SK-N-SH (cell line): Measurements from ENCODE around the gene TBCD.

Experiments
- EP300 ChIP-seq, 2 experiments: IDR thresholded peaks; 2 replicates each; pipeline versions ENCODE4 v1.4.0 to v1.6.1; 2012; ENCODE audit warnings: borderline replicate concordance in 1 of 2, low read depth in 1 of 2, low read length in 1 of 2
- GATA2 ChIP-seq: sonication (generic); formaldehyde crosslinking; IDR thresholded peaks from 2 replicates; pipeline ENCODE4 v1.5.0; 2020; ENCODE audit warnings: mild to moderate bottlenecking, missing genetic modification reagents
- MXI1 ChIP-seq: IDR thresholded peaks from 2 replicates; pipeline ENCODE4 v1.6.1; 2012; ENCODE audit warnings: mild to moderate bottlenecking, low read depth, low read length, improper control_type of control experiment
- NRF1 ChIP-seq: IDR thresholded peaks from 2 replicates; pipeline ENCODE4 v1.6.1; 2012; ENCODE audit warnings: low read depth, mild to moderate bottlenecking, low read length
- POLR2AphosphoS5 ChIP-seq: IDR thresholded peaks from 2 replicates; pipeline ENCODE4 v1.6.1; 2012; ENCODE audit warnings: low read depth, low read length
- RAD21 ChIP-seq: IDR thresholded peaks from 2 replicates; pipeline ENCODE4 v1.6.1; 2012; ENCODE audit warnings: mild to moderate bottlenecking, low read length
- RCOR1 ChIP-seq: fragments of 150-350 bp; IDR thresholded peaks from 2 replicates; pipeline ENCODE4 v1.6.1; 2017; ENCODE audit warnings: antibody characterized with exemption, low read length
- RFX5 ChIP-seq: IDR thresholded peaks from 2 replicates; pipeline ENCODE4 v1.6.1; 2012; ENCODE audit warnings: mild to moderate bottlenecking, improper control_type of control experiment, low read length
- SIN3A ChIP-seq: IDR thresholded peaks from 2 replicates; pipeline ENCODE4 v1.6.1; 2012; ENCODE audit warnings: low read depth, mild to moderate bottlenecking, low read length, moderate library complexity, borderline replicate concordance
- SMC3 ChIP-seq: IDR thresholded peaks from 2 replicates; pipeline ENCODE4 v1.6.1; 2012; ENCODE audit warnings: low read depth, low read length, improper control_type of control experiment
- TF ChIP-seq, protein P1 (sequence below): fragments of 200-600 bp; sonication (generic); IDR thresholded peaks from 2 replicates; pipeline ENCODE4 v1.6.1; 2017; ENCODE audit warnings: antibody characterized with exemption, mild to moderate bottlenecking, moderate library complexity
- TF ChIP-seq, protein P2 (sequence below): IDR thresholded peaks from 2 replicates; pipeline ENCODE4 v1.4.0; 2012; ENCODE audit warnings: low read depth
- TF ChIP-seq, protein P3 (sequence below): fragments of 150-350 bp; IDR thresholded peaks from 2 replicates; pipeline ENCODE4 v1.6.1; 2017; ENCODE audit warnings: antibody characterized with exemption, low read length, low read depth, borderline replicate concordance
- TF ChIP-seq, protein P4 (sequence below): IDR thresholded peaks from 2 replicates; pipeline ENCODE4 v1.4.0; 2012; ENCODE audit warnings: low read depth, borderline replicate concordance

DNA sequence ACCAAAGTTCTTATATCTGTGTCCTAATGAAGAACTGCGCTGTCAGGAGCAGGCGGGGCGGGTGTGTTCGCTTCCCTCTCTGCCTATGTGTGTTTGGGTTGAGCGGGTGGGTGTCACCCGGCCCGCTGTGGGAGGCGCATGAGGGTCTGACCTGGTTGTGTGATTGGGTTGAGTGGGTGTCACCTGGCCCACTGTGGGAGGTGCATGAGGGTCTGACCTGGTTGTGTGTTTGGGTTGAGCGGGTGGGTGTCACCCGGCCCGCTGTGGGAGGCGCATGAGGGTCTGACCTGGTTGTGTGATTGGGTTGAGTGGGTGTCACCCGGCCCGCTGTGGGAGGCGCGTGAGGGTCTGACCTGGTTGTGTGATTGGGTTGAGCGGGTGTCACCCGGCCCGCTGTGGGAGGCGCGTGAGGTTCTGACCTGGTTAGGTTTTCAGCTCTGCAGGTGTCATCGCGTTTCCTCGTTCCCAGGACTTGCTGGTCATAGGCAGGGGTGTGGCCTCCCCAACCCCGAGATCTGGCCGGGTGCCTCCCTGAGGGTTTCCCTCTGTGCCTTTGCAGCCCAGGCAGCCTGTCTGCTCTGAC is 157.5 kb downstream of the TBCD start:
- TF ChIP-seq GATA2 (CRISPR knock-in tag): no peak
- no peak for TF ChIP-seq RFX5
- TF ChIP-seq, protein P1, sequence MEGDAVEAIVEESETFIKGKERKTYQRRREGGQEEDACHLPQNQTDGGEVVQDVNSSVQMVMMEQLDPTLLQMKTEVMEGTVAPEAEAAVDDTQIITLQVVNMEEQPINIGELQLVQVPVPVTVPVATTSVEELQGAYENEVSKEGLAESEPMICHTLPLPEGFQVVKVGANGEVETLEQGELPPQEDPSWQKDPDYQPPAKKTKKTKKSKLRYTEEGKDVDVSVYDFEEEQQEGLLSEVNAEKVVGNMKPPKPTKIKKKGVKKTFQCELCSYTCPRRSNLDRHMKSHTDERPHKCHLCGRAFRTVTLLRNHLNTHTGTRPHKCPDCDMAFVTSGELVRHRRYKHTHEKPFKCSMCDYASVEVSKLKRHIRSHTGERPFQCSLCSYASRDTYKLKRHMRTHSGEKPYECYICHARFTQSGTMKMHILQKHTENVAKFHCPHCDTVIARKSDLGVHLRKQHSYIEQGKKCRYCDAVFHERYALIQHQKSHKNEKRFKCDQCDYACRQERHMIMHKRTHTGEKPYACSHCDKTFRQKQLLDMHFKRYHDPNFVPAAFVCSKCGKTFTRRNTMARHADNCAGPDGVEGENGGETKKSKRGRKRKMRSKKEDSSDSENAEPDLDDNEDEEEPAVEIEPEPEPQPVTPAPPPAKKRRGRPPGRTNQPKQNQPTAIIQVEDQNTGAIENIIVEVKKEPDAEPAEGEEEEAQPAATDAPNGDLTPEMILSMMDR: no peak
- TF ChIP-seq, protein P2, sequence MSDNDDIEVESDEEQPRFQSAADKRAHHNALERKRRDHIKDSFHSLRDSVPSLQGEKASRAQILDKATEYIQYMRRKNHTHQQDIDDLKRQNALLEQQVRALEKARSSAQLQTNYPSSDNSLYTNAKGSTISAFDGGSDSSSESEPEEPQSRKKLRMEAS: no peak
- no peak for TF ChIP-seq MXI1
- no peak for TF ChIP-seq NRF1
- TF ChIP-seq RCOR1: no peak
- TF ChIP-seq, protein P3, sequence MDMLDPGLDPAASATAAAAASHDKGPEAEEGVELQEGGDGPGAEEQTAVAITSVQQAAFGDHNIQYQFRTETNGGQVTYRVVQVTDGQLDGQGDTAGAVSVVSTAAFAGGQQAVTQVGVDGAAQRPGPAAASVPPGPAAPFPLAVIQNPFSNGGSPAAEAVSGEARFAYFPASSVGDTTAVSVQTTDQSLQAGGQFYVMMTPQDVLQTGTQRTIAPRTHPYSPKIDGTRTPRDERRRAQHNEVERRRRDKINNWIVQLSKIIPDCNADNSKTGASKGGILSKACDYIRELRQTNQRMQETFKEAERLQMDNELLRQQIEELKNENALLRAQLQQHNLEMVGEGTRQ: no peak
- TF ChIP-seq SMC3: no peak
- no peak for TF ChIP-seq RAD21
- no peak for TF ChIP-seq EP300 (IDR thresholded peaks at IDR 0.05; ENCODE audit: borderline replicate concordance in 1 of 2, low read depth in 1 of 2, low read length in 1 of 2)
- TF ChIP-seq POLR2AphosphoS5: no peak
- TF ChIP-seq, protein P4, sequence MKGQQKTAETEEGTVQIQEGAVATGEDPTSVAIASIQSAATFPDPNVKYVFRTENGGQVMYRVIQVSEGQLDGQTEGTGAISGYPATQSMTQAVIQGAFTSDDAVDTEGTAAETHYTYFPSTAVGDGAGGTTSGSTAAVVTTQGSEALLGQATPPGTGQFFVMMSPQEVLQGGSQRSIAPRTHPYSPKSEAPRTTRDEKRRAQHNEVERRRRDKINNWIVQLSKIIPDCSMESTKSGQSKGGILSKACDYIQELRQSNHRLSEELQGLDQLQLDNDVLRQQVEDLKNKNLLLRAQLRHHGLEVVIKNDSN: no peak
- no peak for TF ChIP-seq SIN3A
